ENCODE results near the gene MET.
"Not testable (repeated sequence)": the region's sequence is repeated elsewhere in the genome, so short reads cannot be mapped to it uniquely, and the experiment has no call there.

Gene MET

GRCh38 chr7:116696707-116697106 is 24.7 kb downstream of the MET start:
- in situ Hi-C loops (cut with HindIII; ENCODE audit: low sequenced_read_pairs): no loop called here

GRCh38 chr7:116697152-116697551 is 25.2 kb downstream of the MET start:
- in situ Hi-C loops (cut with HindIII; ENCODE audit: low sequenced_read_pairs): no loop called here

GRCh38 chr7:116697761-116698160 is 25.8 kb downstream of the MET start:
- in situ Hi-C loops (cut with HindIII; ENCODE audit: low sequenced_read_pairs): no loop called here

GRCh38 chr7:116698396-116698795 is 26.4 kb downstream of the MET start:
- in situ Hi-C loops (cut with HindIII; ENCODE audit: low sequenced_read_pairs): no loop called here

GRCh38 chr7:116698930-116699721 is 27.1 kb downstream of the MET start:
- in situ Hi-C loops (cut with HindIII; ENCODE audit: low sequenced_read_pairs): no loop called here

- in situ Hi-C loops (cut with HindIII; ENCODE audit: low sequenced_read_pairs): no loop called here
These were observed 27.7 kb downstream of the MET start for GRCh38 chr7:116699722-116700120.

- in situ Hi-C loops (cut with HindIII; ENCODE audit: low sequenced_read_pairs): no loop called here
These were observed 30.2 kb downstream of the MET start for GRCh38 chr7:116702046-116702785.

- in situ Hi-C loops (cut with HindIII; ENCODE audit: low sequenced_read_pairs): no loop called here
These were observed 32.7 kb downstream of the MET start for GRCh38 chr7:116704650-116705228.

GRCh38 chr7:116705419-116705818 is 33.4 kb downstream of the MET start:
- in situ Hi-C loops (cut with HindIII; ENCODE audit: low sequenced_read_pairs): no loop called here

- in situ Hi-C loops (cut with HindIII; ENCODE audit: low sequenced_read_pairs): no loop called here
These were observed 34.7 kb downstream of the MET start for GRCh38 chr7:116706668-116707126.

- in situ Hi-C loops (cut with HindIII; ENCODE audit: low sequenced_read_pairs): no loop called here
These were observed 35.3 kb downstream of the MET start for GRCh38 chr7:116707289-116707688.

GRCh38 chr7:116708248-116708647 is 36.3 kb downstream of the MET start:
- in situ Hi-C loops (cut with HindIII; ENCODE audit: low sequenced_read_pairs): no loop called here

- in situ Hi-C loops (cut with HindIII; ENCODE audit: low sequenced_read_pairs): no loop called here
These were observed 36.9 kb downstream of the MET start for GRCh38 chr7:116708861-116709260.

- in situ Hi-C loops (cut with HindIII; ENCODE audit: low sequenced_read_pairs): no loop called here
These were observed 37.3 kb downstream of the MET start for GRCh38 chr7:116709336-116709735.

GRCh38 chr7:116710764-116711452 is 38.9 kb downstream of the MET start:
- in situ Hi-C loops (cut with HindIII; ENCODE audit: low sequenced_read_pairs): no loop called here

- in situ Hi-C loops (cut with HindIII; ENCODE audit: low sequenced_read_pairs): no loop called here
These were observed 39.8 kb downstream of the MET start for GRCh38 chr7:116711790-116712189.

GRCh38 chr7:116713500-116713899 is 41.5 kb downstream of the MET start:
- in situ Hi-C loops (cut with HindIII; ENCODE audit: low sequenced_read_pairs): no loop called here

GRCh38 chr7:116713918-116714317 is 41.9 kb downstream of the MET start:
- in situ Hi-C loops (cut with HindIII; ENCODE audit: low sequenced_read_pairs): no loop called here

- in situ Hi-C loops (cut with HindIII; ENCODE audit: low sequenced_read_pairs): no loop called here
These were observed 43.1 kb downstream of the MET start for GRCh38 chr7:116715077-116715476.

- in situ Hi-C loops (cut with HindIII; ENCODE audit: low sequenced_read_pairs): no loop called here
These were observed 45.1 kb downstream of the MET start for GRCh38 chr7:116717137-116717536.

- in situ Hi-C loops (cut with HindIII; ENCODE audit: low sequenced_read_pairs): not testable (repeated sequence)
These were observed 52.0 kb downstream of the MET start for GRCh38 chr7:116723959-116724529.

Measured in endothelial cell of hepatic sinusoid (primary cell).